Endothelial cell of umbilical vein (primary cell): ENCODE results near the gene SAP25. TPM values are rescaled to one million over a fixed set of nuclear protein-coding genes. Genes with fewer than 3 reads are reported as not detected.
"Not testable (repeated sequence)": the region's sequence is repeated elsewhere in the genome, so short reads cannot be mapped to it uniquely, and the experiment has no call there.

Experiments
- BruUV-seq: library from RNA; stranded (reverse); fragments of 400-500 nt; replicated peaks from 2 replicates; lab custom pipeline; 2021; lab: Mats Ljungman, UMichigan
- CTCF ChIA-PET: fragments of 300-600, 350-600 bp; sonication (Branson Sonifier 250); formaldehyde crosslinking; loops from one replicate; lab custom pipeline; 2021; ENCODE audit warnings: antibody characterized with exemption, inconsistent platforms; lab: Charles Lee
- POLR2A ChIA-PET: fragments of 300-600, 350-600 bp; sonication (Branson Sonifier 250); formaldehyde crosslinking; loops from one replicate; lab custom pipeline; 2021; ENCODE audit warnings: antibody characterized with exemption, inconsistent platforms; lab: Charles Lee
- DNase-seq: peaks from one replicate; pipeline ENCODE4 v3.0.0-alpha.2; 2011; ENCODE audit warnings: low read depth, low spot score
- FAIRE-seq: peaks from 2 replicates; lab custom pipeline; 2011; peaks lifted over from hg19 to GRCh38; lab: Jason Lieb, UNC
- H2AFZ ChIP-seq: 2 replicates; pipeline ENCODE4 v1.6.0; 2012; ENCODE audit warnings: low read depth, low read length, control low read depth, inconsistent platforms
- H3K27ac ChIP-seq: 2 replicates; pipeline ENCODE4 v1.5.1; 2011; ENCODE audit warnings: low read depth, mild to moderate bottlenecking, control low read depth, low read length, moderate library complexity; ENCODE audit not compliant: insufficient read depth
- H3K27me3 ChIP-seq, 2 experiments: 2 replicates each; pipeline versions ENCODE4 v1.6.0 to v1.6.1; 2011; ENCODE audit warnings: low read length in 2 of 2, mixed read lengths in 1 of 2; ENCODE audit not compliant: control insufficient read depth in 2 of 2, insufficient read depth in 2 of 2
- H3K36me3 ChIP-seq, 2 experiments: 2 replicates in 1 of 2; 3 replicates in 1 of 2; pipeline ENCODE4 v1.5.1; 2011; ENCODE audit warnings: low read length in 2 of 2, mild to moderate bottlenecking in 1 of 2, moderate library complexity in 1 of 2; ENCODE audit not compliant: control insufficient read depth in 2 of 2, insufficient read depth in 2 of 2; ENCODE audit errors: extremely low read depth in 1 of 2
- H3K4me1 ChIP-seq: 3 replicates; pipeline ENCODE4 v1.5.1; 2011; ENCODE audit warnings: mild to moderate bottlenecking, low read length; ENCODE audit not compliant: control insufficient read depth, insufficient read depth; ENCODE audit errors: extremely low read depth
- H3K4me2 ChIP-seq: 2 replicates; pipeline ENCODE4 v1.6.1; 2011; ENCODE audit warnings: low read length, control low read depth, mixed read lengths; ENCODE audit not compliant: insufficient read depth
- H3K4me3 ChIP-seq, 3 experiments: fragments of 200-600 bp in 1 of 3; sonication (generic), shearing (Covaris generic) in 1 of 3; replicated peaks in 1 of 3; 2 replicates each; pipeline ENCODE4 v1.5.1; 2011 to 2016; ENCODE audit warnings: control low read depth in 3 of 3, low read length in 3 of 3, mild to moderate bottlenecking in 2 of 3, inconsistent platforms in 1 of 3, low read depth in 1 of 3, moderate library complexity in 1 of 3; ENCODE audit not compliant: insufficient read depth in 1 of 3
- H3K79me2 ChIP-seq: 2 replicates; pipeline ENCODE4 v1.6.0; 2012; ENCODE audit warnings: low read length, inconsistent platforms; ENCODE audit not compliant: control insufficient read depth, insufficient read depth
- H3K9ac ChIP-seq: replicated peaks from 2 replicates; pipeline ENCODE3; 2011; ENCODE audit warnings: low read length, control low read depth; ENCODE audit not compliant: insufficient read depth; ENCODE audit errors: extremely low read depth
- H3K9me1 ChIP-seq: replicated peaks from 3 replicates; pipeline ENCODE4 v1.6.0; 2011; ENCODE audit warnings: mild to moderate bottlenecking, low read length; ENCODE audit not compliant: control insufficient read depth, insufficient read depth; ENCODE audit errors: extremely low read depth
- H3K9me3 ChIP-seq: replicated peaks from 2 replicates; pipeline ENCODE4 v1.5.1; 2012; ENCODE audit warnings: low read length, inconsistent platforms; ENCODE audit not compliant: control insufficient read depth, insufficient read depth
- H4K20me1 ChIP-seq: replicated peaks from 2 replicates; pipeline ENCODE3; 2011; ENCODE audit warnings: mild to moderate bottlenecking, low read length; ENCODE audit not compliant: control insufficient read depth, insufficient read depth; ENCODE audit errors: extremely low read depth
- GATA2 ChIP-seq: IDR thresholded peaks from 2 replicates; pipeline ENCODE4 v1.7.0; 2011; ENCODE audit warnings: low read depth, mild to moderate bottlenecking, moderate library complexity, mixed read lengths, low read length; ENCODE audit not compliant: insufficient read length, insufficient read depth
- MYC ChIP-seq: IDR thresholded peaks from one replicate; pipeline ENCODE4 v1.6.1; 2011; ENCODE audit warnings: mild to moderate bottlenecking, low read depth, low read length
- POLR2AphosphoS5 ChIP-seq: IDR thresholded peaks from 2 replicates; pipeline ENCODE4 v1.6.1; 2012; ENCODE audit warnings: low read depth, mild to moderate bottlenecking, control low read depth, low read length, moderate library complexity; ENCODE audit not compliant: insufficient read depth
- dilution Hi-C: fragments of 300-500 bp; cut with MboI; formaldehyde crosslinking; loops from one replicate; pipeline ENCODE4 v1.15.0; 2019; ENCODE audit warnings: low sequenced_read_pairs; ENCODE audit not compliant: extremely low pct_ligation_motif_present
- intact Hi-C: fragments of 100-400 bp; cut with micrococcal nuclease; formaldehyde crosslinking; loops from one replicate; pipeline ENCODE4 v1.10.0; 2022
- polyA plus RNA-seq, 4 experiments: library from polyadenylated mRNA; depleted of rRNA in 3 of 4; stranded (reverse) in 3 of 4; unstranded in 1 of 4; fragments of >200 nt; gene quantifications; 2 replicates each; pipeline versions ENCODE4 v1.2.1 to v1.2.3, GENCODE V29; 2011 to 2012; ENCODE audit warnings: missing spikeins in 1 of 4
- total RNA-seq: library from RNA; stranded (reverse); gene quantifications from 2 replicates; pipeline ENCODE4 v1.2.3, GENCODE V29; 2021

Gene SAP25
- total and polyA plus RNA-seq, 2 donors (not counting 3 experiments of a cell fraction or from before 2014, with no cell fraction given), result 3.2 TPM

DNA sequence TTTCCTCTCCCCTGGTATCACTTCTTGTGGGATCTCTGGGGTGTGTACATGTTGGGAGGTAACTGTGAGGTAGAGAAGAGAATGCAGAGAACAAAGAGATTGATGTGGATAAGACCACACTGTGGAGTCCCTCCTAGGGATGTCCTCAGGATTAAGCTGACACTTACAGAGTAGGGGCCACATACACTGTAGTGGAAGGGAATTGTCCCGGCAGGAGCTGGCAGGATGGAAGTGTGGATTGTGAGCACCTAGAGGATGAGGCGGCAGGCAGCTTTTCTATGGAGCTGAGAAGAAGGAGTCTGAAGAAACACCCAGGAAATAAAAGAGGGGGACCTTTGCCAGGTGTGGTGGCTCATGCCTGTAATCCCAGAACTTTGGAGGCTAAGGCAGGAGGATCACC, 21.2 kb downstream of the SAP25 start:
- CTCF ChIA-PET, result no interaction called here

DNA sequence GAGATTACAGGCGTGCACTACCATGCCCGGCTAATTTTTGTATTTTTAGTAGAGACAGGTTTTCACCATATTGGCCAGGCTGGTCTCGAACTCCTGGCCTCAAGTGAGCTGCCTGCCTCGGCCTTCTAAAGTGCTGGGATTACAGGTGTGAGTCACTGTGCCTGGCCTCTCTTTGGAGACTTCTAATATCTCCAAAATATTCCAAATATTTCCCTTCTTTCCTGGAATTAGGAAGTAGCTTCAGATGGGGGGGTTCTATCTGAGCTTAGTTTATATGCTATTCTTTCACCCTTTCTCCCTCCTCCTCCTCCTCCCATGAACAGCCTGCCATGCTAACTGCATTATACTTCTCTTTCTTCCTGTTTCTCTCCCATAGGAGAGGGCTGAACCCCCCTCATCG, 25.3 kb downstream of the SAP25 start:
- FAIRE-seq, H4K20me1 ChIP-seq, H3K9ac ChIP-seq, intact Hi-C loops, H2AFZ ChIP-seq, H3K9me1 ChIP-seq, H3K27me3 ChIP-seq, H3K4me2 ChIP-seq, DNase-seq, dilution Hi-C loops, H3K4me3 ChIP-seq, H3K9me3 ChIP-seq: not testable (repeated sequence)
- ChIA-PET POLR2A (interaction anchor here (0.7 to 1.1 kb wide), 2 partner anchors 10 to 37 kb away, joined by 4 to 6 read pairs; partner anchors contain the start of genes FBXO24 and LRCH4), CTCF (interaction anchor here (1.0 to 3.4 kb wide), 9 partner anchors 9 to 99 kb away, joined by 3 to 35 read pairs (median 5); partner anchors contain the start of gene TSC22D4)
- TSS peak; percentile 4 for BruUV-seq
- Histone ChIP-seq H3K4me1 (peaks cover 52% of the 10 kb centered on the region), H3K36me3 (peaks cover 8 to 16% of the 10 kb centered on the region in 2 experiments), H3K27ac (peak overlapping the region; percentile 22), H3K79me2 (peaks cover 12% of the 10 kb centered on the region)

More for the DNA sequence above, 21.2 kb downstream of the SAP25 start:
- no peak overlapping the region for H3K4me2 ChIP-seq
- peaks cover 13 to 35% of the 10 kb centered on the region in 2 experiments for H3K36me3 ChIP-seq
- FAIRE-seq, result no peak
- dilution Hi-C loops, result no loop called here
- intact Hi-C loops, result no loop called here
- no peak overlapping the region for H2AFZ ChIP-seq
- no peak overlapping the region for H3K27ac ChIP-seq
- POLR2A ChIA-PET, result no interaction called here
- no peaks in the 10 kb centered on the region for H3K9me3 ChIP-seq
- H3K27me3 ChIP-seq, result no peaks in the 10 kb centered on the region
- BruUV-seq, result no TSS peak
- no peaks in the 10 kb centered on the region for H3K9me1 ChIP-seq
- no peak for DNase-seq
- TF ChIP-seq GATA2 (no peak), MYC (no peak), POLR2AphosphoS5 (no peak)
- no peaks in the 10 kb centered on the region for H4K20me1 ChIP-seq
- H3K79me2 ChIP-seq, result peaks cover 2% of the 10 kb centered on the region
- no peak overlapping the region for H3K4me3 ChIP-seq
- no peak overlapping the region for H3K9ac ChIP-seq
- H3K4me1 ChIP-seq, result peaks cover 15% of the 10 kb centered on the region
